Amygdala (tissue), 56 donors: ENCODE results near the gene CD300E.
"Not testable (repeated sequence)": the region's sequence is repeated elsewhere in the genome, so short reads cannot be mapped to it uniquely, and the experiment has no call there.

Experiments used
- DNase-seq, 56 donors: peaks; one replicate each; lab custom pipeline; 2025; lab: John Stamatoyannopoulos, UW

The CD300E gene

GRCh38 chr17:74601944-74602572 is 21.5 kb downstream of the CD300E start:
- DNase-seq: peak in 5 of 56 donors; percentile 1 to 29 (median 6)

DNA sequence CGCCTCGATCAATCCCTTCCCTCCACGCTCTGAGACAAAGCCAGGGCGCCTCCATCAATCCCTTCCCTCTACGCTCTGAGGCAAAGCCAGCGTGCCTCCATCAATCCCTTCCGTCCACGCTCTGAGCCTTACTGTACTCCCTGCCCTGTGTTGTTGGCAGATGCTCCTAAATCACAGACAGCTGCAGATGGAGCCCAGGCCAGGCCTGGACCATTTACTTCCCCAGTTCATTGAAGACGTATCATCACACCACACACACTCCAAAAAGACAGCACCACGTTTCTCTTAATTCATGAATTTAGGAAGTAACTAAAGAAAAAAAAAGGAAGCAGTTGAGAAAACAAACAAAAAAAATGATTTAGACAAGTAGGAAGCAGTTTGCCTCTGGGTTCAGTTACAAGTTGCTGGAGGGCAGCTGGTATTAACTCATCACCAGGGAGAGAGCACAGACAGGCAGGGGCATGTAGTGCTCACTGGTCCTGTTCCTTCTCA is 24.0 kb downstream of the CD300E start:
- DNase-seq: peak in 2 of 56 donors; percentile 8 to 9

DNA sequence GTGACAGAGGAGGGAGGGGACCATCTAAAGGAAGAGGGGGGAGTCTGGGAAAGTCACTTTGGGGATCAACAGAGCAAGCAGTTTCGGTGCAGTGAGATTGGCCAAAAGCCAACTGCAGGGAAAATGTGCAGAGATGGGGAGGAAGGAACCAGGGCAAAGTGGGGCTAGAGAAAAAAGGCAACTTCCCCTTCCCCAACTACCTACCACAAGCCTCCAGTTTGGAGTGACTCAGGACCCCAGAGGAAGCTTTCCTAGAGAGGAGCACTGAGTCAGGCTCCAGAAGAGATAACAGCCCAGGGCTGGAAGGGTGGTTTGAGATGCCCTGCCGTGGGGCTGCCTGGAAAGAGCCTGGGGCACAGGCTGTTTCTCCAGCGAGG is 24.5 kb downstream of the CD300E start:
- DNase-seq: no peak

DNA sequence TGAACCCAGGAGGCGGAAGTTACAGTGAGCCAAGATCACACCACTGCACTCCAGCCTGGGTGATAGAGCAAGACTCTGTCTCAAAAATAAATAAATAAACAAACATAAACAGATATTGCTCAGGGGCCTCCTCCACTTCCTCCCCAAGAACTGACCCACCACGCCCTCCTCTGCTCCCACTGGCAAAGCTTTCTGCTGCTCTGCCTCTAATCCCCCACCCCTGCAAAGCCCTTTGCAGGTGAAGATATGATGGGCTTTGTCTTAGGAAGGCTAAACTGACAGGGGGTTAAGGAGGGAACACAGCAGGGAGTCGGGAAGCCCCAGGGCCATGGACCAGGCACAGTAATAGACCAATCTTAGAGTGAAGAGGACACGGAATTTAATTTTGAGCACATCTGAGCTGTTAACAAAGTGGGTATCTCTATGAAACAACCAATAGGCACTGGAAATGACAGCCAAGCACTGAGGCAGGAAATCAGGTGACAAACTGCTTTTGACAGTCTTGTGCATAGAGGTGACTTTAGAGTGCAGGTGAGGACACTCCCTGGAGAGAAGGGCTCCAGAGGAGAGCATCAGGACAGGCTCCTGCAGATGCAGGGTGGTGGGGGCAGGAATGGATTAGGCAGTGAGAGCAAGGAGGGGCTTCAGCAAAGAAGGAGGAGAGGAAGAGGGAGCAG is 25.1 kb downstream of the CD300E start:
- DNase-seq: no peak

- DNase-seq: no peak
Observed at GRCh38 chr17:74597069-74597790, 26.3 kb downstream of the CD300E start.

DNA sequence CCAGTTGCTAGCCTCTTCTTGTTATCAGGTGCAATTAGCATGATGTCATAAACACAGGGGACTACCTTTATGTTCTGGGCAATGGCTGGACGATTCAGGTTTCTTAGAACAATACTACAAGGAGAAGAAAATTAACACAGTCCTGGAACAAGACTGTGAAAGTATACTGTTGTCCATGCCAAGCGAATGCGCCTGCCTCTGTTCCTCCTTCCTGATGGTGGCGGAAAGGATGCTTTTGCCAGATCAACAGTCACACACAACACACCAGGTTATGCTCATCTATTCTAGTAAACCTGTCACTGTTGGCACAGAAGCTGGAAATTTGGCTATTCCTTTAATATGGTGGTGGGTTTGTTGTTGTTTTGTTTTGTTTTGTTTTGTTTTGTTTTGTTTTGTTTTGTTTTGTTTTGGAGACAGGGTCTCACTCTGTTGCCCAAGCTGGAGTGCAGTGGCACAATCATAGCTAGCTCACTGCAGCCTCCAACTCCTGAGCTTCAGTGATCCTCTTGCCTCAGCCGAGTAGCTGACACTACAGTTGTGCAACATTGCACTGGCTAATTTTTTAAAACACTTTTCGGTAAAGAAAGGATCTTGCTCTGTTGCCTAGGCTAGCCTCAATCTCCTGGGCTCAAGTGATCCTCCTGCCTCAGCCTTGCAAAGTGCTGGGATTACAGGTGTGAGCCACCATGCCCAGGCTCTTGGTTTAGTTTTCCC is 28.3 kb downstream of the CD300E start:
- DNase-seq: no peak

GRCh38 chr17:74592087-74592990 is 31.2 kb downstream of the CD300E start, which contains the start of gene CD300LD:
CD300LD (minus strand) TSS chr17:74592283; CDS start chr17:74592202, 81 bp downstream.
- no peak for DNase-seq

DNA sequence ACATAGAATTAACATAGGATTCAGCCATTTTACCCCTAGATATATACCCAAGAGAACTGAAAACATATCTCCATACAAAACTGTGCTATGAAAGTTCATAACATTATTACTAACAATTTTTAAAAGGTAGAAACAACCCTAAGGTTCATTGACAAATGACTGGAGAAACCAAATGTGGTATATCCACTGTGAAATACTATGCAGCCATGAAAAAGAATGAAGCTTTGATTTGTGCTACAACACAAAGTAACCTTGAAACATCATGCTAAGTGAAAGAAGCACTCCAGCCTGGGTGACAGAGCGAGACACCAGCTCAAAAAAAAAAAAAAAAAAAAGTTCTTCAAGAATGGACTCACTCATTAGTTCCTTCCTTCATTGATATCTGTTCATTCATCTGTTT is 32.0 kb downstream of the CD300E start:
- no peak for DNase-seq

DNA sequence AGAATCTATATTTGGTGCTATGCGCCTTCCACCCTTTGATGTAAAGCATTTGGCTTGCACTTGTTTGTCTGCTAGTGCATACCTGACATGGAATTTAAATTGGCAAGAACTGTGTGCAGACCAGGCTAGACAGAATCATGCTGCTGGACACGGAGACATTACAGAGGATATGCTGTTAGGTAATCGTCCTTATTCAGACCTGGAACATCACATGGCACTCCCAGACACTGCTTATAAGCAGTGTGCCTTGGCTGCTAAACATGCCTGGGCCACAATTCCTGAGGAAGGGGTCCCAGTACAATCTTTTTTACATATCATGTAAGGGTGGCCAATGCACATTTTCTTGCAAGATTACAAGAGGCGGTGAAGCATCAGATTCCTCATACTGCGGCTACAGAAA is 37.8 kb downstream of the CD300E start:
- no peak for DNase-seq

DNA sequence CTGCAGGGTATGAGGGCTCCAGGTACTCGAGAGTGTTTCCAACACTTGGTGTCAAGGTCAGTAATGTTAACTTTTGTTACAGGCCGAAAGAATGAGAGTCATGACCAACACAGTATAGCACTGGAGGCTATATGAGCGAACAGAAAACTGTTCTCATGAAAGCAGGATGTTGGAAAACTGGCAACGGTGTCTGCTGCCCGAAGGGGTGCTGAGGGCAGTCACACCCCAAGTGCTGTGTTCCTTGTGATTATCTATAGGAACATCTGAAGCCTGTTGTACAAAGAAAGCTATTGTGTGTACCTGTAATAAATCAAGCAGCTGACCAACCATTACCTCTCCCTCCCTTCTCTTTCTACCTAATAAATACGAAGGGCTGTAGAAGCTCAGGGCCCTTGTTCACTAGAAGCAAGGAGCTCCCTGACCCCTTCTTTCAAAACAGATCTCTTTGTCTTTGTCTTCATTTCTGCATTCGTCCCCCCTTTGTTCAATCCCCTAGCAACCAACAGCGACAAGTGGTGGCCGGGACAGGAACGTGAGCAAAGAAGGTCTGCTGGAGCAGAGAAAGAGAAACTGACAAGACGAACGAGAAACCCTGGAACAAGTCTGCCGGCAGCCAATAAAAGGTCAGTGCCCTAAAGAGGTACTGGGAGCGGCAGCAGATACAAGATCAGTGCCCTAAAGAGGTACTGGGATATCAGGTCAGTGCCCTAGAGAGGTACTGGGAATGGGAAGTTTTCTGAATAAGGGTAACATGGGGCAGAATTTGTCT is 39.1 kb downstream of the CD300E start:
- no peak for DNase-seq

- no peak for DNase-seq
Observed at GRCh38 chr17:74582633-74583032, 40.9 kb downstream of the CD300E start.

DNA sequence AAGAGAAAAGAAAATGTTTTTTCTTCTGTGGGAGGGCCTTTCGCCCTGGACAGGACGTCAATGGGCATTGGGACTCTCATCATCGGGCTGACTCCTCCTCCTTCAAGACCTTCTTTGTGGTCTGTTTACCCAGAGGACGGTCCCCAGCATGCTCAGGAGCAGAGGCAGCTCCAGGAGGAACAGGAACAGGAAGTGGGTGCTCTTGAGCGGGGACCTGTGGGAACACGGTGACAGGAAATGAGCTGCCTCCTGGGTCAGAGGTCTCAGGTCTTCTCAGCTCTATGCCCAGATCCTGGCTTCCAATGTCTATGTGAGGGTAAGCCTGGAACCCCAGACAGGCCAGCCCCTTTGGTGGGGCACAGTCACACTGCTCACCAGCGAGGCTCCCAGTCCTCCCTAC is 43.6 kb downstream of the CD300E start:
- DNase-seq: no peak

DNA sequence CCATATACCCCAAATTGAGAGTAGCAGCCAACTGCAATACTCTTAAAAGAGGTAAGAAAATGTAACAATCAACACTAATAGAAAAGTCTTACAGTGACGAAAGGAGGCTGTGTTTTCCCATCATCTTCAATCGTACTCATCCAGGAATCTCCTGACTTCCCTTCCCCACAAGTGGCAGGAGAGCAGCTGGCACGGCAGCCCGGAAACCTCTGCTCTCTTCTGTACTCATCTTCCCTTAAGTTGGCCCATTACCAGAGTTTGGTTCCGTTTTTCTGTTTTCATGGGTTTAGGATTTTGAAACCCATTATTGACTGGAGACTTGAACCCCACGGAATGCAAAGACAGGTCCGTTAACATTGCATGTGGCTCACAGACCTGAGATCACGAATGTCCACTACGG is 44.6 kb downstream of the CD300E start:
- DNase-seq: no peak

DNA sequence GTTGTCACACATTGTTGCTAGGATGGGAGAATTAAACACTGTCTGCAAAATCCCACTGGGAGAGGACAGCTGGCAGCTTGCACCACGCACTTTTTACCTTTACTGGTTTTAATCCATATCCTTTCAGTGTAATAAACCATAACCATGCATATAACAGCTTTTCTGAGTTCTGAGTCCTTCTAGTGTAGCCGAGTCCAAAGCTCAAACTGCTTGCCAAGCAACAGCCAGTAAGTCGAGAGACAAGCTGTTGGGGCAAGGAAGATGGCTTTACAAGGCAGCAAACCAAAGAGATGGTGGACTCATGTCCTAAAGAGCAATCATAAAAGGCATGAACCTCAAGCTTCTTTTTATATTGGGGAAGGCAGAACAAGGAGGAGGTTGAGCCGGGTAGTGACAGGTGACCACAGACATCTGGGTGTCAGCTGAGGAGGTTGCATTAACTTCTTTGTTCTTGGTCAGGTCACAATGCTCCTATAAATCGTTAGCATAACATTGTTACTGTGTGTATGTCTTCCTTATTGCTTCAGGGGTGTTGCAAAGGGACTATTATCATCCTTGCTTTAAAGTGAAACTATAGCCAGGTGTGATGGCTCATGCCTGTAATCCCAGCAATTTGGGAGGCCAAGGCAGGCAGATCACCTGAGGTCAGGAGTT is 48.9 kb downstream of the CD300E start:
- DNase-seq: no peak

- not testable (repeated sequence) for DNase-seq
Observed at GRCh38 chr17:74573635-74574034, 49.9 kb downstream of the CD300E start.

GRCh38 chr17:74573169-74573568 is 50.4 kb downstream of the CD300E start:
- no peak for DNase-seq

GRCh38 chr17:74571621-74572270 is 51.8 kb downstream of the CD300E start:
- DNase-seq: no peak
